IPS DF 6.9 (cell line): Measurements from ENCODE around the gene LRRN3.

ENCODE experiments used
- DNase-seq: peaks from one replicate; pipeline ENCODE4 v3.0.0-alpha.2; 2013; ENCODE audit warnings: low read depth, low spot score
- H3K27ac ChIP-seq: one replicate; pipeline ENCODE4 v1.5.1; 2013; ENCODE audit warnings: low read length, control low read depth
- H3K27me3 ChIP-seq: 2 replicates; pipeline ENCODE4 v1.6.1; 2013; ENCODE audit warnings: mild to moderate bottlenecking, low read length; ENCODE audit not compliant: control insufficient read depth, insufficient read depth
- H3K36me3 ChIP-seq: 2 replicates; pipeline ENCODE4 v1.6.1; 2013; ENCODE audit warnings: low read length; ENCODE audit not compliant: control insufficient read depth, insufficient read depth
- H3K4me1 ChIP-seq: 2 replicates; pipeline ENCODE4 v1.6.1; 2013; ENCODE audit warnings: low read length; ENCODE audit not compliant: control insufficient read depth, insufficient read depth
- H3K4me3 ChIP-seq: 2 replicates; pipeline ENCODE4 v1.5.1; 2013; ENCODE audit warnings: mild to moderate bottlenecking, low read length
- H3K9me3 ChIP-seq: 2 replicates; pipeline ENCODE4 v1.6.1; 2013; ENCODE audit warnings: low read length, inconsistent platforms; ENCODE audit not compliant: control insufficient read depth, insufficient read depth
- WGBS: extraction: QIAGEN DNeasy Blood & Tissue Kit; methylation state at CpG from one replicate; pipeline ENCODE4 v1.1.7; 2013; ENCODE audit warnings: mixed read lengths, missing lambda C conversion rate; ENCODE audit not compliant: insufficient read length, insufficient coverage; 5-methylcytosine and 5-hydroxymethylcytosine counted together

The LRRN3 gene

GRCh38 chr7:111103678-111104274 is 12.8 kb downstream of the LRRN3 start:
- no peaks in the 10 kb centered on the region for H3K4me1 ChIP-seq
- no peaks in the 10 kb centered on the region for H3K9me3 ChIP-seq
- H3K27me3 ChIP-seq = no peaks in the 10 kb centered on the region
- WGBS = no CpG with 5 or more reads among the region's 4 CpGs
- no peak overlapping the region for H3K27ac ChIP-seq
- H3K4me3 ChIP-seq = no peak overlapping the region
- no peak for DNase-seq
- H3K36me3 ChIP-seq = no peaks in the 10 kb centered on the region

GRCh38 chr7:111104710-111105109 is 13.8 kb downstream of the LRRN3 start:
- no peaks in the 10 kb centered on the region for H3K9me3 ChIP-seq
- H3K27ac ChIP-seq = no peak overlapping the region
- WGBS = no CpG with 5 or more reads among the region's 3 CpGs
- no peaks in the 10 kb centered on the region for H3K4me1 ChIP-seq
- DNase-seq = no peak
- H3K27me3 ChIP-seq = no peaks in the 10 kb centered on the region
- no peak overlapping the region for H3K4me3 ChIP-seq
- no peaks in the 10 kb centered on the region for H3K36me3 ChIP-seq

GRCh38 chr7:111105269-111105668 is 14.3 kb downstream of the LRRN3 start:
- Histone ChIP-seq H3K36me3 (no peaks in the 10 kb centered on the region), H3K4me1 (no peaks in the 10 kb centered on the region), H3K4me3 (no peak overlapping the region), H3K27ac (no peak overlapping the region), H3K27me3 (no peaks in the 10 kb centered on the region), H3K9me3 (no peaks in the 10 kb centered on the region)
- DNase-seq = no peak
- no CpG with 5 or more reads among the region's 3 CpGs for WGBS

GRCh38 chr7:111107579-111107978 is 16.7 kb downstream of the LRRN3 start:
- Histone ChIP-seq H3K4me3 (no peak overlapping the region), H3K27me3 (no peaks in the 10 kb centered on the region), H3K27ac (no peak overlapping the region), H3K4me1 (no peaks in the 10 kb centered on the region), H3K36me3 (no peaks in the 10 kb centered on the region), H3K9me3 (no peaks in the 10 kb centered on the region)
- no peak for DNase-seq
- WGBS = no CpG with 5 or more reads among the region's 1 CpG

- WGBS = no CpG with 5 or more reads among the region's 1 CpG
- Histone ChIP-seq H3K36me3 (no peaks in the 10 kb centered on the region), H3K27ac (no peak overlapping the region), H3K27me3 (no peaks in the 10 kb centered on the region), H3K4me1 (no peaks in the 10 kb centered on the region), H3K9me3 (no peaks in the 10 kb centered on the region), H3K4me3 (no peak overlapping the region)
- no peak for DNase-seq
Observed at GRCh38 chr7:111108000-111108399, 17.1 kb downstream of the LRRN3 start.

- no CpG with 5 or more reads among the region's 3 CpGs for WGBS
- Histone ChIP-seq H3K27me3 (no peaks in the 10 kb centered on the region), H3K27ac (no peak overlapping the region), H3K4me3 (no peak overlapping the region), H3K9me3 (no peaks in the 10 kb centered on the region), H3K4me1 (no peaks in the 10 kb centered on the region), H3K36me3 (no peaks in the 10 kb centered on the region)
- no peak for DNase-seq
Observed at GRCh38 chr7:111108496-111108895, 17.6 kb downstream of the LRRN3 start.

- Histone ChIP-seq H3K27me3 (no peaks in the 10 kb centered on the region), H3K36me3 (no peaks in the 10 kb centered on the region), H3K4me3 (no peak overlapping the region), H3K9me3 (no peaks in the 10 kb centered on the region), H3K27ac (no peak overlapping the region), H3K4me1 (no peaks in the 10 kb centered on the region)
- no CpG with 5 or more reads among the region's 2 CpGs for WGBS
- DNase-seq = no peak
Observed at GRCh38 chr7:111112439-111112838, 21.5 kb downstream of the LRRN3 start.

GRCh38 chr7:111113263-111114017 is 22.5 kb downstream of the LRRN3 start:
- Histone ChIP-seq H3K27ac (no peak overlapping the region), H3K36me3 (no peaks in the 10 kb centered on the region), H3K27me3 (no peaks in the 10 kb centered on the region), H3K4me1 (no peaks in the 10 kb centered on the region), H3K9me3 (no peaks in the 10 kb centered on the region), H3K4me3 (no peak overlapping the region)
- WGBS = no CpG with 5 or more reads among the region's 1 CpG
- DNase-seq = no peak

GRCh38 chr7:111115966-111116365 is 25.0 kb downstream of the LRRN3 start:
- no peak for DNase-seq
- H3K27ac ChIP-seq = no peak overlapping the region
- H3K4me1 ChIP-seq = no peaks in the 10 kb centered on the region
- H3K36me3 ChIP-seq = no peaks in the 10 kb centered on the region
- no peaks in the 10 kb centered on the region for H3K9me3 ChIP-seq
- no peak overlapping the region for H3K4me3 ChIP-seq
- WGBS = no CpG with 5 or more reads among the region's 2 CpGs
- H3K27me3 ChIP-seq = no peaks in the 10 kb centered on the region

GRCh38 chr7:111126987-111127386 is 36.1 kb downstream of the LRRN3 start:
- WGBS = no CpG with 5 or more reads among the region's 3 CpGs
- no peak for DNase-seq
- H3K4me1 ChIP-seq = no peaks in the 10 kb centered on the region
- H3K4me3 ChIP-seq = no peak overlapping the region
- H3K27me3 ChIP-seq = no peaks in the 10 kb centered on the region
- no peaks in the 10 kb centered on the region for H3K9me3 ChIP-seq
- H3K36me3 ChIP-seq = no peaks in the 10 kb centered on the region
- H3K27ac ChIP-seq = no peak overlapping the region

GRCh38 chr7:111129435-111129834 is 38.5 kb downstream of the LRRN3 start:
- H3K27me3 ChIP-seq = no peaks in the 10 kb centered on the region
- WGBS = no CpG with 5 or more reads among the region's 4 CpGs
- no peak overlapping the region for H3K4me3 ChIP-seq
- no peaks in the 10 kb centered on the region for H3K9me3 ChIP-seq
- H3K27ac ChIP-seq = no peak overlapping the region
- no peak for DNase-seq
- H3K4me1 ChIP-seq = no peaks in the 10 kb centered on the region
- no peaks in the 10 kb centered on the region for H3K36me3 ChIP-seq
